SK-N-SH (cell line): ENCODE results near the gene MAP4K3. TPM values are rescaled to one million over a fixed set of nuclear protein-coding genes. Genes with fewer than 3 reads are reported as not detected.

Experiments
- CTCF ChIA-PET: fragments of 300-600, 350-600 bp; formaldehyde crosslinking; extraction: SDS; loops from one replicate; lab custom pipeline; 2021; lab: Yijun Ruan, JAX
- POLR2A ChIA-PET: fragments of 350-600 bp; sonication (Branson Sonifier 250); formaldehyde crosslinking; extraction: SDS; loops from one replicate; lab custom pipeline; 2020; ENCODE audit warnings: antibody characterized with exemption, inconsistent platforms; lab: Yijun Ruan, JAX
- DNase-seq: peaks from one replicate; pipeline ENCODE4 v3.0.0; 2012
- H2AFZ ChIP-seq: fragments of 200-600 bp; sonication (generic); 2 replicates; pipeline ENCODE4 v1.8.1; 2016; ENCODE audit warnings: antibody characterized with exemption, mild to moderate bottlenecking, low read depth
- H3F3A ChIP-seq: fragments of 200-600 bp; sonication (generic); replicated peaks from 2 replicates; pipeline ENCODE3; 2016; ENCODE audit warnings: antibody characterized with exemption, mild to moderate bottlenecking; ENCODE audit not compliant: insufficient read depth
- H3K27ac ChIP-seq, 2 experiments: fragments of 200-500 bp in 1 of 2; fragments of 200-600 bp in 1 of 2; sonication (Bioruptor generic) in 1 of 2; sonication (generic), shearing (Covaris generic) in 1 of 2; 2 replicates each; pipeline versions ENCODE4 v1.5.1 to v1.6.1; 2014 to 2016; ENCODE audit warnings: low read depth in 2 of 2, inconsistent platforms in 1 of 2, low read length in 1 of 2, mild to moderate bottlenecking in 1 of 2, mixed read lengths in 1 of 2
- H3K27me3 ChIP-seq: fragments of 200-600 bp; sonication (generic), shearing (Covaris generic); 2 replicates; pipeline ENCODE4 v1.6.1; 2016; ENCODE audit warnings: mixed run types; ENCODE audit not compliant: insufficient read depth
- H3K36me3 ChIP-seq, 2 experiments: fragments of 200-500 bp in 1 of 2; fragments of 200-600 bp in 1 of 2; sonication (Bioruptor generic) in 1 of 2; sonication (generic) in 1 of 2; replicated peaks in 1 of 2; 2 replicates each; pipeline versions ENCODE3 to v1.5.1; 2014 to 2016; ENCODE audit warnings: low read length in 1 of 2, mild to moderate bottlenecking in 1 of 2; ENCODE audit not compliant: insufficient read depth in 2 of 2, control insufficient read depth in 1 of 2
- H3K4me1 ChIP-seq, 2 experiments: fragments of 200-500 bp in 1 of 2; fragments of 200-600 bp in 1 of 2; sonication (Bioruptor generic) in 1 of 2; sonication (generic), shearing (Covaris generic) in 1 of 2; 2 replicates each; pipeline versions ENCODE4 v1.5.1 to v1.6.1; 2014 to 2016; ENCODE audit warnings: low read depth in 1 of 2, low read length in 1 of 2, mixed run types in 1 of 2; ENCODE audit not compliant: insufficient read depth in 2 of 2, control insufficient read depth in 1 of 2
- H3K4me2 ChIP-seq: fragments of 200-600 bp; sonication (generic), shearing (Covaris generic); 2 replicates; pipeline ENCODE4 v1.6.1; 2017; ENCODE audit warnings: mixed run types
- H3K4me3 ChIP-seq, 2 experiments: fragments of 200-500 bp in 1 of 2; fragments of 200-600 bp in 1 of 2; sonication (Bioruptor generic) in 1 of 2; sonication (generic), shearing (Covaris generic) in 1 of 2; 2 replicates each; pipeline versions ENCODE4 v1.5.1 to v1.8.1; 2014 to 2016; ENCODE audit warnings: low read depth in 2 of 2, inconsistent platforms in 1 of 2, low read length in 1 of 2, mild to moderate bottlenecking in 1 of 2, mixed read lengths in 1 of 2, moderate library complexity in 1 of 2
- H3K79me2 ChIP-seq: fragments of 200-600 bp; sonication (generic); 2 replicates; pipeline ENCODE4 v1.8.1; 2017; ENCODE audit warnings: mild to moderate bottlenecking; ENCODE audit not compliant: insufficient read depth
- H3K9ac ChIP-seq: fragments of 200-600 bp; sonication (generic); 2 replicates; pipeline ENCODE4 v1.6.1; 2017; ENCODE audit warnings: mixed run types
- H3K9me2 ChIP-seq: fragments of 200-600 bp; sonication (generic); 2 replicates; pipeline ENCODE4 v1.6.1; 2017; ENCODE audit warnings: mixed run types
- H3K9me3 ChIP-seq: fragments of 200-600 bp; sonication (generic); 2 replicates; pipeline ENCODE4 v1.6.1; 2017; ENCODE audit warnings: mixed run types, mild to moderate bottlenecking, moderate library complexity
- H4K20me1 ChIP-seq: fragments of 200-600 bp; sonication (generic); 2 replicates; pipeline ENCODE4 v1.6.1; 2017; ENCODE audit warnings: mild to moderate bottlenecking, mixed run types; ENCODE audit not compliant: insufficient read depth
- GATA2 ChIP-seq: sonication (generic); formaldehyde crosslinking; IDR thresholded peaks from 2 replicates; pipeline ENCODE4 v1.5.0; 2020; ENCODE audit warnings: mild to moderate bottlenecking, missing genetic modification reagents
- JUND ChIP-seq: IDR thresholded peaks from 2 replicates; pipeline ENCODE4 v1.4.0; 2012
- RAD21 ChIP-seq: IDR thresholded peaks from 2 replicates; pipeline ENCODE4 v1.6.1; 2012; ENCODE audit warnings: mild to moderate bottlenecking, low read length
- RCOR1 ChIP-seq: fragments of 150-350 bp; IDR thresholded peaks from 2 replicates; pipeline ENCODE4 v1.6.1; 2017; ENCODE audit warnings: antibody characterized with exemption, low read length
- SIN3A ChIP-seq: IDR thresholded peaks from 2 replicates; pipeline ENCODE4 v1.6.1; 2012; ENCODE audit warnings: low read depth, mild to moderate bottlenecking, low read length, moderate library complexity, borderline replicate concordance
- SMC3 ChIP-seq: IDR thresholded peaks from 2 replicates; pipeline ENCODE4 v1.6.1; 2012; ENCODE audit warnings: low read depth, low read length, improper control_type of control experiment
- WGBS: methylation state at CpG from one replicate; pipeline ENCODE4 v1.1.6; 2017; ENCODE audit warnings: low lambda C conversion rate; 5-methylcytosine and 5-hydroxymethylcytosine counted together
- polyA plus RNA-seq, 3 experiments: library from polyadenylated mRNA; depleted of rRNA; stranded (reverse); fragments of >200 nt; gene quantifications; 2 replicates each; pipeline ENCODE4 v1.2.3, GENCODE V29; 2012
- TF ChIP-seq, protein P1 (sequence below): fragments of 200-600 bp; sonication (generic); IDR thresholded peaks from 2 replicates; pipeline ENCODE4 v1.6.1; 2017; ENCODE audit warnings: antibody characterized with exemption, mild to moderate bottlenecking, moderate library complexity
- TF ChIP-seq, protein P2 (sequence below): IDR thresholded peaks from 2 replicates; pipeline ENCODE4 v1.4.0; 2012; ENCODE audit warnings: low read depth, borderline replicate concordance

MAP4K3 gene
- polyA plus RNA-seq, 1 of the 3 experiments (the other 2 are of a cell fraction) = 8.8 TPM

GRCh38 chr2:39228413-39229209 lies 208.5 kb downstream of the MAP4K3 start:
- H4K20me1 ChIP-seq = no peaks in the 10 kb centered on the region
- no peak for TF ChIP-seq SMC3
- no peak overlapping the region for H3K9ac ChIP-seq
- H3K4me2 ChIP-seq = no peak overlapping the region
- H3K36me3 ChIP-seq = no peaks in the 10 kb centered on the region
- no peaks in the 10 kb centered on the region for H3K9me2 ChIP-seq
- POLR2A ChIA-PET = interaction anchor here (1.0 to 1.3 kb wide), 3 partner anchors 104 to 108 kb away, joined by 3 to 9 read pairs (median 4); partner anchors contain the start of gene SOS1
- CTCF ChIA-PET = interaction anchor here (0.7 to 9.4 kb wide), 82 partner anchors 8 to 469 kb away, joined by 3 to 300 read pairs (median 4); partner anchors contain the start of genes CDKL4 and SOS1
- no peaks in the 10 kb centered on the region for H3K9me3 ChIP-seq
- DNase-seq = no peak
- H3K27me3 ChIP-seq = no peaks in the 10 kb centered on the region
- peaks cover 7% of the 10 kb centered on the region for H3F3A ChIP-seq
- H3K27ac ChIP-seq = no peak overlapping the region
- 81% methylated on average over 19 of the region's 19 CpGs for WGBS
- no peak overlapping the region for H2AFZ ChIP-seq
- H3K4me3 ChIP-seq = no peak overlapping the region
- H3K4me1 ChIP-seq = peaks cover 0 to 2% of the 10 kb centered on the region in 2 experiments; a peak in 1 of 4 replicates
- no peaks in the 10 kb centered on the region for H3K79me2 ChIP-seq

DNA sequence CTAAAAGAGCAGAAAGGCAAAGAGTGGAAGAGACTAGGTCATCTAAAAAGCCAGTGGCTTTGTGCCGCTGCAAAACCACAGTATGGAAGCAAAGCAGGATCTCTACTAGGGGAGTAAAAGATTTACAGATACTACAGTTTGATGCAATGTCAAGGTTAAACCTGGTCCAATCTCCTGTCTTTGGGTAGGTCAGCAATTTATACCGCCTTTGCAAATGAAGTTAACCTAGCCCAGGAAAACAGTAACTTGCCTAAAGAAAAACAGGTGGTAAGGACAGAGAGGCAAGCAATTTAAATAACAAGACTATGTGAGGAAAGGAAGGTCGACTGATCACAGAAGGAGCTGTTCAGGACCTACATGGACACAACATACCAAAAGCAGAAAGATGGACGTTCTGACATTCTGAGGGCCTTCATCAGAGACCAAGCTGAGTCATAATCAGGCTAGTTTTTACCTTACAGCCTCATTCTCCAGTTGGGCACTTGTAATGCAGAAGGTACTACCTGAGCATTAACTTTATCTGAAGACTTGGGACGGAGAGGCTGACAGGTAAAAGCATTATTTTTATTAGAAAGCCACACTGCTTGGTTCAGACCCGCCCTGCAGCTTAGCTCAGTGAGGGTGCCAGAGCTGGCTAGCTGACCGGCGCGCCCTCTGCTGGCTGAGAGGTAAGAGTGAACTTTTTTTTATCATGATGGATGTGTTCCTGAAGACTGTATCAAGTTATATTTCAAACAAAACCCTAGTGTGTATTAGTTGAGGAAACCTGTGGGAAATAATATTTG lies 209.3 kb downstream of the MAP4K3 start:
- peaks cover 0 to 2% of the 10 kb centered on the region in 2 experiments; a peak in 1 of 4 replicates for H3K4me1 ChIP-seq
- WGBS = 28% methylated on average over 9 of the region's 9 CpGs
- no peaks in the 10 kb centered on the region for H3K79me2 ChIP-seq
- H3K9me2 ChIP-seq = no peaks in the 10 kb centered on the region
- H3K4me3 ChIP-seq = no peak overlapping the region
- no peaks in the 10 kb centered on the region for H3K36me3 ChIP-seq
- CTCF ChIA-PET = interaction anchor here (0.6 to 9.4 kb wide), 52 partner anchors 8 to 306 kb away, joined by 3 to 300 read pairs (median 4); partner anchors contain the start of gene SOS1
- no peaks in the 10 kb centered on the region for H3K27me3 ChIP-seq
- no peaks in the 10 kb centered on the region for H4K20me1 ChIP-seq
- TF ChIP-seq RAD21 (peak; percentile 90), SMC3 (peak; percentile 96), JUND (no peak), SIN3A (peak; percentile 17; the same call in 1 of the 2 replicates), RCOR1 (0 out of 2 replicates have a peak, but pooled peaks have one; percentile 41), GATA2 (CRISPR knock-in tag) (0 out of 2 replicates have a peak, but pooled peaks have one; percentile 17)
- TF ChIP-seq, protein P1, sequence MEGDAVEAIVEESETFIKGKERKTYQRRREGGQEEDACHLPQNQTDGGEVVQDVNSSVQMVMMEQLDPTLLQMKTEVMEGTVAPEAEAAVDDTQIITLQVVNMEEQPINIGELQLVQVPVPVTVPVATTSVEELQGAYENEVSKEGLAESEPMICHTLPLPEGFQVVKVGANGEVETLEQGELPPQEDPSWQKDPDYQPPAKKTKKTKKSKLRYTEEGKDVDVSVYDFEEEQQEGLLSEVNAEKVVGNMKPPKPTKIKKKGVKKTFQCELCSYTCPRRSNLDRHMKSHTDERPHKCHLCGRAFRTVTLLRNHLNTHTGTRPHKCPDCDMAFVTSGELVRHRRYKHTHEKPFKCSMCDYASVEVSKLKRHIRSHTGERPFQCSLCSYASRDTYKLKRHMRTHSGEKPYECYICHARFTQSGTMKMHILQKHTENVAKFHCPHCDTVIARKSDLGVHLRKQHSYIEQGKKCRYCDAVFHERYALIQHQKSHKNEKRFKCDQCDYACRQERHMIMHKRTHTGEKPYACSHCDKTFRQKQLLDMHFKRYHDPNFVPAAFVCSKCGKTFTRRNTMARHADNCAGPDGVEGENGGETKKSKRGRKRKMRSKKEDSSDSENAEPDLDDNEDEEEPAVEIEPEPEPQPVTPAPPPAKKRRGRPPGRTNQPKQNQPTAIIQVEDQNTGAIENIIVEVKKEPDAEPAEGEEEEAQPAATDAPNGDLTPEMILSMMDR = peak; percentile 99
- TF ChIP-seq, protein P2, sequence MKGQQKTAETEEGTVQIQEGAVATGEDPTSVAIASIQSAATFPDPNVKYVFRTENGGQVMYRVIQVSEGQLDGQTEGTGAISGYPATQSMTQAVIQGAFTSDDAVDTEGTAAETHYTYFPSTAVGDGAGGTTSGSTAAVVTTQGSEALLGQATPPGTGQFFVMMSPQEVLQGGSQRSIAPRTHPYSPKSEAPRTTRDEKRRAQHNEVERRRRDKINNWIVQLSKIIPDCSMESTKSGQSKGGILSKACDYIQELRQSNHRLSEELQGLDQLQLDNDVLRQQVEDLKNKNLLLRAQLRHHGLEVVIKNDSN = no peak
- H3K9me3 ChIP-seq = no peaks in the 10 kb centered on the region
- POLR2A ChIA-PET = interaction anchor here (1.0 kb wide), 2 partner anchors 103 to 107 kb away, joined by 3 to 4 read pairs; partner anchors contain the start of gene SOS1
- H3K27ac ChIP-seq = no peak overlapping the region
- peaks cover 7% of the 10 kb centered on the region for H3F3A ChIP-seq
- DNase-seq = peak; percentile 81
- peak overlapping the region; percentile 57; the same call in 1 of the 2 replicates for H2AFZ ChIP-seq
- H3K4me2 ChIP-seq = no peak overlapping the region
- no peak overlapping the region for H3K9ac ChIP-seq
